GM21825 (cell line): Measurements from ENCODE around the gene PTPRR.

ENCODE experiments used
- ATAC-seq: cut with Tn5 transposase; IDR thresholded peaks from one replicate; pipeline ENCODE4 v1.9.1; 2021; ENCODE audit warnings: mild to moderate bottlenecking, moderate library complexity; ENCODE audit not compliant: unreplicated experiment

PTPRR gene

DNA sequence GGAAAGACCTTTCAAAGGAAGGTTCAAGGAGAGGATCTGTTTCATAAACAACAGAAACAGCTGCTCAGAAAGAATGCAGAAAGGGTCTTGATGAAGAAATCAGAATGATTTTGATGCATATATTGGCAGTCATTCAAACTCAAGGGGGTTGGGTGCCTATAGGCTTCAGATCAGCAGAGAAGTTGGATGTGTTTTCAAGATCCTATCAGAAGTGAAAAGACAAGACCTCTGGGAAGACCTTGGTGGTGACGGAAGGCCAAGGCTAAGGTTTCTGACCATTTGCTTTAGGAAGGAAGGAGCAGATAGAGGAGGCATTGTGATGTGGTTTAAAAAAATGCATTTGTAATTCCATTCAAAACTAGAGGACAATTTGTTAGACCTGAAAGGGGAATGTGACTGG lies 268.1 kb downstream of the PTPRR start:
- ATAC-seq, result no peak

DNA sequence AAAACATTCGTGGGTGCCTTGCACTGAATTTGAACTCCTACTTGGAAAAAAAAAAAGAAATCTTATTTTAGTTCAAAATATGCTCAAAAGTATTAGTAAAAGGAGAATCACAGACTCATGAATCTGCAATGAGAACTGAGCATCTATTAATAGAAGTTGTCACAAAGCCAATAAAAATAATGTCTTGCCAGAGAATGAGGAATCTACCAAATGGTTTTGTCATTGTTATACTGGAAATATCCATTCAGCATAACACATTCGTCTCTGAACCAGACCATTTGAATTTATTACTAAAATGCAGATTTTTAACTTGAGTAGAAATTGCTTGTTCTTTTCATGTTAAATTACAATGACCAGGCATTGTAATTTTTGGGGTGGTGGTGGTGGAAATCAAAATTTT lies 271.7 kb downstream of the PTPRR start:
- ATAC-seq, result no peak

DNA sequence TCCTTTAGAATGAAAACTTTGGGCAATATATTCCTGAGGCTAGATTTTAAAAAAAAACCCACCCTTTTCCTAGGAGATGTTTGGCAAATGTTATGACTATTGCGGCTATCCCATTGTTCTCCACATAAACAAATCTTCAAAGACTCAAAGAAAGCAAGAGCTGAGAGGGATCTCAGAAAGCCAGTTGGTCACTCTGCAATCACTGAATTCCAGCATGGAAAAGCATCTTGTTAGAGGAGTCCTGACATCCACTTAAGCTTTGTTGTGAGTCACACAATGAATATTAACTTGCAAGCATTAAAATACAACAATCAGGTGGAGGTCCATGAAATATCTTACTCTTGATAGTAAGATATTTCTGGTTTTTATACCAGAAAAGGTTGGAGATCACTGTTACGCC lies 272.3 kb downstream of the PTPRR start:
- no peak for ATAC-seq

DNA sequence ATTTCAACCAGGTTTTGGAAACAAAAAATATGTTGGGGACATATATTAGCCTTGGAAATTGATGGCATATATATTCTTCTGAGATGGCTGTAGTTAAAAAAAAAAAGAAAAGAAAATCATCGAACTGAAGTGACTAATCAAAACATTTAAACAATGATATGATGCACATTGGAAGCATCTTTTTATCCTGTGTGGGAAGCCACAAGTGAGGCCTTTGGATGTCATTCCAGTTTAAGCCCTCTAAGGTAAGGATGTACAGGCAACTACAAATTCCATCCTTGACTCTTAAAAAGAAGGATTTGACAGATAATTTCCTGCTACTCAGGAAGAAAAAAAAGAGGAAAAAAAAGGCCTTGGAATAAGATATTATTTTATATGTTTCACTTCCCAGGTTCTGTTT lies 273.7 kb downstream of the PTPRR start:
- ATAC-seq, result no peak

DNA sequence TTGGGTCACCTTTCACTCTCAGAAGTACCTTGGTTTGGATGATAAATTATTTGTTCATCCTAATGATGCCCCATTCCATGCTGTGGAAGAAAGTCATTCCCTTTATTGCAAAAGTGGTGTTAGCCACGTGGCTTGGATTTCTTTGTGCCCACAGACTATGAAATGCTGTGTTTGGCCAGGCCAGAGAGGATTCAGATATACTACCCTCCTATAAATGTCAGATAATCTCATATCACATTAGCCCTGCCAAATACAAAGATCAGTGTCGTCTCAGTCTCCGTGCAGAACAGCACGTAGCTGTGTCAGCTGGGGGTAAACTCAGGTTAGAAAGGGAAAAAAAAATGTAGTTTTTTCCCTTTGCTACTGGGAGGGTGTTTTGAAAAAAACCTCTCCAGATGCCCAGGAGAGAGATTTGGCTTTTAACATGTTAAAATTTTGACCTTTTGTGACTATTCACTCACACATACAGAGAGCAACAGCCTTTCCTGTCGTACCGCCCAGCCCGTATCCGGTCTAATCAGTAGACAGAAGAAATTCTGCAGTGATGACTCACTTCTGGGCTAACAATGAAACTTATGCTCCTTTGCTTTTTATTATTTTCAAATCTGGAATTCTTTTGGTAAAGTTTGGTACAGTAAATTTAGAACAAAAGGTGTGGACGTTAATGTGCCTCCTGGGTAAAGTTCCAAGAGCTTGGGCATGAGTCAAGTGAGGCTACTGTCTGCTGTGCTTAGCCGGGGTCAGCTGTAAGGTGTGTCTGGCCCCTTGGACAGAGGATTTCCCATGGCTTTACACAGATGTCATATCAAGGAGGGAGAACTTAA lies 274.8 kb downstream of the PTPRR start:
- peak; percentile 84 for ATAC-seq

DNA sequence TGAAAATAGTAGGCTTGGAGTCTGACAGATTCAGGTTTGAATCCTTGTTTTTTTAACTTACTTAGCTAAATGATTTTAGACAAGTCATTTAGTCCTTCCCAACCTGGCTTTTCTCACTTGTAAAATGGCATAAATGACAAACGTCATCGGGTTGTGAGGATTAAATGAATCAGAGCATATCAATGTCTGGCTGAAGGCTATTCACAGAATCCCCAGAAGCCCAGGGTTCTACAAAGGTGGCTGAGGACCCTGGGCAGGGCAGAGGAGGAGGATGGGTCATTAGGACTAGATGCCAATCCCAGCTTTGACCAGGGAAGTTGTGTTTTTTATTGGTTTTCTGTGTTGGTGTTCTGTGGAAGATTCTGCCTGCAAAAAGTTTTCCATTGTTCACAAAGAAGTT lies 275.7 kb downstream of the PTPRR start:
- no peak for ATAC-seq

DNA sequence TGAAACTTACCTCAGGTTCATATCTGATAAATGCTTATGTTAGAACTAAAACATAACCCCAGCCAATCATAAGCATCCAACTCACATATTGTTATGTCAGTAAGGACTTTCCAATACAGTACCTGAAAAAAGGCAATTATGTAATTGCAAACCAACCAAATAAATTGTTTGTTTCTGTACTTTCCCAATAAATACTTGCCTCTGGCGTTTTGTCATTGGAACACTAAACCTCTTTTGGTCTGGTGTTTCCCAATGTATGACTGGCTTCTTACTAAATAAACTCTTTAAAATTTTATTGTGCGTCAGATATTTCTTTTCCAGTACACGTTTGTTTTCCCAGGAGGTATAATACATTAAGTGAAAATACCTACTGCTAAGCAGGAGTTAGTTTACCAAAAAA lies 276.6 kb downstream of the PTPRR start:
- no peak for ATAC-seq

DNA sequence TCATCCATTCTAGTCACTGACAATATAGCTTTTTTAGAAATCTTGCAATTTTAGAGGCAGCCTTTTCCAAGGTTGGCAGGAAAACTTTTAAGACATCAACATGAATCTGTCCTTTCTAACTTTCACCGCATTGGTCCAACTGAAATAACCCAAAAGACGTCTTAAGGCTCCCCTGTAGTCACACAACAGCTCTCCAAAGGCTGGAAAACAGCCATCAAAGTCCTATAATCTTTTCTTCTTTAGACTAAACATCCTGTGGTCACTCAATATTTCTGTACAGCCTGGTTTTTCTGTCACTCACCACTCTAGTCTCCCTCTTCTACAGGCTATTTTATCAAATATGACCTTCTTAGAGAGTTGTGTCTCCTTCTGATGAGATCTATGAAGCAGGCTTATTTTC lies 278.8 kb downstream of the PTPRR start:
- ATAC-seq, result no peak

DNA sequence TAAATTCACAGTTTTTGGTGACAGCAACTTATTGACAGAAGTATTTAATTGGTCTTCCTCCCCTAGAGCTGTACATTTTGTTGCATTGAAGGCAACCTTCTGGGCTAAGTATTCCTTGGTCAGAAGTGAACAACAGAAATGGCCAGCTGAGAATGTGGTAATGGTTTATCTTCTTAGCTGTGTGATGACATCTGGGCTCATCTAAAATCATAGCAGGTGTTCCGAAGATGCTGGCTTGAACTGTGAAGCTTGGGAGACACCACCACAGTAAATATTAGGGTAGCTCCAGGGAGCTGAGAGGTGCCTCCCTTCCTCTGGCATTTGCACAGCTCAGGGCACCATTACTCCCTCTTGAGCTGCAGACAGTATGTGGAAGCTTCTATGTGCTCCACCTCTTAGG lies 279.6 kb downstream of the PTPRR start:
- no peak for ATAC-seq

DNA sequence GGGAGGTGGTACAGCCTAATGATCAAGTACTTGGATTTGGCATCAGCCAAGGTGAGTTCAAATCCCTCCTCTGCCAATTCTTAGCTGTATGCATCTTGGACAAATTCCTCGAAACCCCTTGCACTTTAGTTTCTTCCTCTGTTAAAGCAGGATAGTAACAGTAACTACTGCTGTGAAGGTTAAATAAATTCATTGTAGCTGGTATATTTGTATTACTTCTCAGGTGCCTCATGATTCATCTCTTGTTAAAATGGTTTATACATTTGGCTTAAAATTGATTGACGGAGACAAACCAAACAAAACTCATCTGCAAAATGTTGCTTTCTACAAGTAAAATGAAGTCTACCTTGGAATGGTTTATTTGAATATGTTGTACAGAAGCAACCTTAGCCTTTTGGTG lies 281.0 kb downstream of the PTPRR start:
- ATAC-seq, result no peak

DNA sequence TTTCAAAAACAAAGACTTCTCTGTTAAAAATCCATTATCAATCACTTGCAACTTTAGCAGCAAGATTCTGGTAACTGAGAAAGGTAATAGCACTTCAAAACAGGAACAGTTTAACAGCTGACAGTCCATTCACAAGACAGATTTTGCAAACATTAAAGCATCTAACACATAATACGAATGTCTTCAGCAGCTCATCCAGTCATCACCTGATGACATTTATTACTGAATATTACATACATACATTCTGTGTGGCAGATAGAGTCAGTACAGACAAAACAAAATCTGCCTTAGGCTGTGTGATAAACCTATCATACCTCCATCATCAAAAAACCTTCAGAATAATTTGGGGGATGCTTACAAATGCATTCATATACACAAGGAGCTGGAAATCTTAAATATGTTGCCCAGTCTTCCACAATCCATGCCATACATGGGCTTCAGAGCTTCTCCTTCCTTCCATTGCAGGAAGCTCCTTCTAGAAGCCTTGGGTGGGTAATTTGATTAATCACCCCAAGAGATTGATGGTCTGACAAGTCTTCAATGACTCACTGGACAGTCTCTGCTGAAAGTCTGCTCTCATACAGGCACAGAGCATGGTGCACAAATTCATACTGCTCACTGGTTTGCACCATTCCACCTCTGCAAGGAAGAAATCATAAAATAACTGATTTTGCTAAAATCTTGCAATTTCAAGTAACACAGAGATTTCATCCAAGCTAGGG lies 281.7 kb downstream of the PTPRR start:
- ATAC-seq, result no peak

DNA sequence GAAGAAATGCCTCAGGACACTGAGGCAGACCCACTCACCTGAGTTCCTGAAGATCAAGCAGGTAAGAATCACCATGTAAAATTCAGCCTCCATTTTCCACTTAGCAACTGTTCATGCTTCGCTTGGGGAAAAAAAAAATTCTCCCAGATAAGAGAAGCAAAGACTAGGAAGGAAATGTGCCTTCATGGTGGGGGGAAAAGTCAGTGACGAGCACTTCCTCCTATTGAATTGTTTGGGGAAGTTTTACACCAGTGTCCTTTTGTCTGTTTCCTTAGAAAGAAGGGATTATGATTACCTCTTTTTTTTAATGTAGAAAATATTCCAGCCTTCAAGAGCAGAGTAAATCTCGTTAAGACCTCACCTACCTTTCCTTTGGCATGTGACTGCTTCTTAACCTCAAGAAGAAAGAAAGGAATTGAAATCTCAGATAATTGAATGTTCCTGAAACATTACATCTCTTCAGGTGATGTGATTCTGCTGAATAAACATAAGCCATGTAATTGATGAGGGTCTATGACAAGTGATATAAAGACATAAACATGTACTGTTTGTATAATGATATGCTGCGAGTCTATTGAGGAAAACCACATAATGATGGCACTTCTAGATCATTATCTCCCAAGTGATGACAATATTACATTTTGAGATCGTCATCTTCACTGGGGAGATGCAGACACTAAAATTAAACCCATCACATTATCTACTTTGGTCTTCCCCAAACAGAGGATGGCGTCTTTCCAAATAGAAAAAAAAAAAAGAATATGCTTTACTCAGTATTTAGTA lies 283.0 kb downstream of the PTPRR start, which contains the start of gene PTPRB:
Gene PTPRB (minus strand): TSS at position 127 of the 783 bp plus-strand sequence. CDS start 34 bp downstream, at position 93.
- ATAC-seq, result no peak

DNA sequence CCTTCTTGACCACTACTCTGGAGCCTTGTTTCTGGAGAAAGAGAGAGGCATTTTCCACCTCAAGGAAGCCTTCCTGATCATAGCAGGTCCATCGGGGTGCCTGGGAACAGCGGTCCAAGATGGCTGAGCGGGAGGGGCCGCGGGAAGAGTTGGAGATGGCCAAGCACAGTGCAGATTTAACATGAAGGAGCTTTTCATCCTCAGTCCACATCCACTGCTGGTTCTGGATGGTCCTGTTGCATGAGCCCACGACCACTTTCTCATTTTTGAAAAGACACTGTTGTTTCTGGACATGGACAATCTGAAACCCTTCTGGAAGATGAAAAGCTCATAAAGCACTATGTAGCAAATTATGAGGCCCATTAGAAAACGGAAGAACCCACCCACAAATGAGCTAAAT lies 284.8 kb downstream of the PTPRR start:
- ATAC-seq, result no peak

DNA sequence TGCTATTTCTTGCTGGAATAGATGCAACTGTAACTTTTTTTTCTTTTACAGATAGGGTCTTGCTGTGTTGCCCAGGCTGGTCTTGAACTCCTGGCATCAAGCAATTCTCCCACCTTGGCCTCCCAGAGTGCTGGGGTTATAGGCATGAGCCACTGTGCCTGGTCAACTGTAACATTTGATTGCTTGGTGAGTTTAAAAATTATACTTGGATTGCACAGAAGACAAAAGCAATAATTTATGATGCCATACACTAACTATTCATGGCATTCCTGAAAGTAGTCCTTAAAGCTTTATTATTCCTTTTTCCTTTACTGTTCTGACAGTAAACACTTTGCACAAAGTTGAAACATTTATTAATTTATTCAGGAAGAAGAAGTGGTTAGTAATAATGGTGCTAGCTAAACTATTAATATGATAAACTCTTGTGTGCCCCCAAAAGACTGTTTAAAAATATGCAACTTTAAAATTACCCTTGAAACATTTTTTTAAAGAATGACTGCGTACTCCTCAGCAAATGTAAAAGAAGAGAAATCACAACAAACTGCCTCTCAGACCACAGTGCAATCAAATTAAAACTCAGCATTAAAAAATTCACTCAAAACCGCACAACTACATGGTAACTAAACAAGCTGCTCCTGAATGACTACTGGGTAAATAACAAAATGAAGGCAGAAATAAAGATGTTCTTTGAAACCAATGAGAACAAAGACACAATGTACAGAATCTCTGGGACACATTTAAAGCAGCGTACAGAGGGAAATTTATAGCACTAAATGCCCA lies 291.6 kb downstream of the PTPRR start:
- ATAC-seq, result no peak

DNA sequence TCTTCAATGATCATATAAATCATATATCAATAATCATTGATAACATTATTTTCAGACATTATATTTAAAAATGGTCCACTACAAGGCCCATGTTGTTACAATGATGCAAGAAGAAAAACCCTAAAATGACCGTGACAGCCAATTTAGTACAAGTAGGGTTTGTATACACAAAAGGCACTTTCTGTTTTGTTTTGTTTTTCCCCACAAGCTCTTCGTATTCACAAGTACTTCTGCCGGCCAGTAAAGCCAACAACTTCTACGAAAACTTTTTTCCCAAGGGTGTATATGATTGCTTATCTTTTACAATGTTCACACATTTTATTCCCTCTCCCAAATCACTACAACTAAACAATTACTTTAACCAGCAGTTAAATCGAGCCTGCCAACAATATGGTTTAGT lies 292.9 kb downstream of the PTPRR start:
- no peak for ATAC-seq

DNA sequence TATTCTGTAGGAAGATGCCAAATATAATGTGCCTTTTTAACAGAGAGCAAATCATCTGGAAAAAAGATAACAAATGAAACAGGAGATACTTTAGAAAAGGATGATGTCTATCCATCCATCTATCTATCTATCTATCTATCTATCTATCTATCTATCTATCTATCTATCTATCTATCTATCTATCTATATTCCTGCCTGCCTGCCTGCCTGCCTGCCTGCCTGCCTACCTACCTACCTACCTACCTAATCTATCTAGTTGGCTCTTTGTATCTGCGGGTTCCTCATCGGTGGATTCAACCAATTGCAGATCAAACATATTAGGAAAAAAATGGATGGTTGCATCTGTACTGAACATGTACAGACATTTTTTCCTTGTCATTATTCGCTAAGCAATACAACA lies 294.4 kb downstream of the PTPRR start:
- no peak for ATAC-seq

DNA sequence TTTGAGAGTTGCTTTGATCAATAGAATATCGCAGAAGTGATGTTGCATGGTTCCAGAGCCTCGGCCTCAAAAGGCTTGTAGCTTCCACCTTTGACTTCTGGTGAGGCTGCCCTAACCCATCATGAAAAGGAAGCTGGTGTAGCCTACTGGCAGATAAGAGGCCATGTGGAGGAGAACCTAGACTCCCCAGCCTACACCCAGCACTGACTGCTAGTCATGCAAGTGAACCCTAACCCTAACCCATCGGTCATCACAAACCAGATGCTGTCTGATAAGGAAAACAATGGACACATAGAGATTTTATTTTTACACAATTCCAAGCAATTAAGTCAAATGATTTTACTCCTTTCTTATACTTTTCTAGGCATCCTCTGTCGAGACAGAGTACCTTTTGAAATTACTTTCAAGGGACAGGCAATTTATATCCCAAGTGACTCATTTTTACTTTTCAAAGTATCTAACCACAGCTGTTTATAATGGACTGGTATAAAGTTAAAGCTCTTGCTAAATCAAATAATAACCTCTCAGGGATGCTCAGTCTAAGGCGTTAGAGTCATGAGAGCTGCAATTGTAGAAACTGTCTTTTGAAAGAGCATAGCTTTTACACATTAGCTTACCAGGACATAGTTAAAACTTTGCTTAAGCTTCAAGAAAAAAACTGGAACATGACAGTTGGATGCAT lies 300.9 kb downstream of the PTPRR start:
- ATAC-seq, result no peak

DNA sequence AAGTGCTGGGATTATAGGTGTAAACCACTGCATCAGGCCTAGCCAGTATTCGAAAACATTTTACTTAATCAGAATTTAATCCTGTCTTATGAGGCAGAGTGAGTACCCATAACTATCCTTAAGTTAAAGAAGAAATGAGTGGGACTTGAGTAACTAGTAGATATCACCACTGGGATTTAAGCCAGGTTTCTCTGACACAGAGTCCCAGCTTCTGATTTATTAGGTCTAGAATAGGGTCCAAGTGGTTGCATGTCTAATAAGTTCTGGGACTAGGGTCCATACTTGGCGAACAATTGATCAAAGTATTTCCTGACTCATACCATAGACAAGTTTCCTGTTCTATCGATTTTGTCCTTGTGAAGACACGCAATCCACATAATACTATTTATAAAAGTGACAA lies 302.2 kb downstream of the PTPRR start:
- no peak for ATAC-seq

DNA sequence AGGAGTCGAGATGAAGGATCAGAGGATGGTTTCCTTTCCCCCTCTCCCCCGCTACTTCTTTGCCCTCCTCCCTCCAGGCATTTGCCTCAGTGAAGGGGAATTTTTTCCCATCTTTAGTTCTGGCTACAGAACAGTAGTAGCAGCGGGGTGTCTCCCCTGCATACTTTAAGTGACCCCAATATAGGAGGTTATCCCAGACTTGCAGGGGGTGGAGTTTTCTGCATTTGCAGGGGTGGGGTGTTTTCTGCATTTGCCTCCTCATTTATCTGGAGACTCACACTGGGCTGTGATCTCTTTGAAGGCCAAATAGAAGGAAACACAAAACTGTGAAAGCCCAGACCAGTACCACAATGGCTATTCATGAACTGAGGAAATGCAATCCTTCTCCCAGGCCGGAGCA lies 303.1 kb downstream of the PTPRR start:
- ATAC-seq, result no peak

DNA sequence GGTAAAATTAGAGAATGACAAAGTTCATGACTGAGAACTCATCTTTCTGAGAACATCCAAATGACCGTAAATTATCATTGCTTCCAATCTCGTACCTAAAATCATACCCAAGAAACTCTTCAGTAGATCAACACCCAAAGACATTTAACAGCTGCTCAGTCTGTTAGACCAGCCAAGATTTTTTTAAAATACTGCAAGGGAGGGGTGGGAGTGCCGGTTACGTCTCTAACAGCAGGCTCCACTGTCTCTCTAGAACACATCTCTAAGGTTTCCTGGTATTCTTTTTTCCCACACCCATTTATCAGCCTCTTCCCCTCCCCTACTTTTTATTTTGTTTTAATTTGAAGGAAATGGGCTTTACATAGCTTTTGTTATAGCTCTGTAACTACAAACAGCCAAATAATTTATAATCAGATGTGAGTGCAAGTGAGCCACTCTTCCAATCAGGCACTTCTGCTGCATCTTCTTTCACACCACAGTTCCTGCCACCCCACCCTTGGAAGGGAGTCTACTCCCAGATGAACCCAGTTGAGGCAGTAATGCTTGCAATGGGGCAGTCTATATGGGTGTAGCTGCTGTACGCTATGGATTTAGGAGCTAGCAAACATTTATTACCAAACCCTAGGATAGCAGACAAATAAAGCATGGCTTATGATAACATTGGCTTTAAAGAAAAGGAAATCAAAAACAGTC lies 305.2 kb downstream of the PTPRR start:
- no peak for ATAC-seq
